ENCODE data around the gene KLHL40.

KLHL40 gene

DNA sequence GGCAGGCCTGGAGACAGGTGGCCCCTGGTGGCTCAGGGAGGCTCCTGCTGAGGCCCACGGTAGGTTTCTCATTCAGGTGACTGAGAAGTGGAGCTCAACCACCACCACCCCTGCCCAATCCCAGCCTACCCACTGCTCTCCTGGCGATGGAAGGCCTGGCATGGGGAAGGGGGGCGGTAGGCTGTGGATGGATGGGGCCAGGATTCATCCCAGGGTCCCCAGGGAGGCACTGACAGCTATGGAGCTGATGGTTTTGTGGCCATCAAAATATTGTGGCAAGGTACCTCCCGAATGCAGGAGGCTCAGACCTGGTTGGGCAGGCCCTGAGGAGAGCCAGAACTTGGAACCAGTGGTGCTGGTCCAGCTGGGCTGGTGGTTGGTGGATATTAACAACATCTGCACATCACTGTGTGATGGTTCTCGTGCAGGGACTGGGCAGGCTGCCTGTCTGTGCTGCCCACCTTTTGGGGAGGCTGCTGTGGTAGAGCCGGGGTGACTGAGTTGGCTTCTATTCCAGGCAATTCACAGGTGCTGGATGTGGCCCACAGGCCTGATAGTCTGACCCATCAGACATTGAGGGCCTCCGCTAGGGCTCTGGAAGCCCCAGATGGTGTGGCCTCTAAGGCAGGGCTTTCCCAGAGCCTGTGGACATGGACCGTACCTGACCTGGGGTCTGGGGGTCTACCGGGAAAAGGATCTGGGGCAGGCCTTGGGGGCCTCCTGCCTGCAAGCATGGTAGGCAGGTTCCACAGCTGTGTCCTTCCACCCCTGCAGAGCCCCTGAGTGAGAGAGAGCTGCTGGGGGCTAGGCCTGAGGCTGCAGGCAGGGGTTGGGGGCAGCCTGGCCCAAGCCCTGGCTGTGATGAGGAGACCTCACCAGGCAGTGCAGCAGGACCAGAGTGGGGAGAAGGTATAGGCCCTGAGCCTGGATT is 28.4 kb upstream of the KLHL40 start:
- no peak for DNase-seq (ENCODE audit: low read depth)

DNA sequence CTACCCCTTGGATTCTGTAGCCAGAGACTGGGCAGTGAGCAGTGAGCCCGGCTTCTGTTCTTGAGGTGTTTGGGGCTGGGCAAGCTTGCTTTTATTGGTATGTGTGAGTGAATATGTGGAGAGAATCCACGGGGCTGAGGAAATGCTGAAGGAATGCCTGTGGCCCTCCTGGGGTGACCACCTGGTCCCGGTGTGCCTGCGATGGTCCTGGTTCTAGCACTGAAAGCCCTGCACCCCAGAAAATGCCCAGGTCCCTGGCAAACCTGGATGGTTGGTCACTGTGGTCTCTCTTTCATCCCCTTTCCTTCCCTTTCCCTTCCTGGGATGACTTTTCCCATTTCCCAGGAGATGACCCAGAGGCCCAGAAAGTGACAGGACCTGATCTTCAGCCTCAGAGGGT is 27.7 kb upstream of the KLHL40 start:
- DNase-seq (ENCODE audit: low read depth) = no peak

DNA sequence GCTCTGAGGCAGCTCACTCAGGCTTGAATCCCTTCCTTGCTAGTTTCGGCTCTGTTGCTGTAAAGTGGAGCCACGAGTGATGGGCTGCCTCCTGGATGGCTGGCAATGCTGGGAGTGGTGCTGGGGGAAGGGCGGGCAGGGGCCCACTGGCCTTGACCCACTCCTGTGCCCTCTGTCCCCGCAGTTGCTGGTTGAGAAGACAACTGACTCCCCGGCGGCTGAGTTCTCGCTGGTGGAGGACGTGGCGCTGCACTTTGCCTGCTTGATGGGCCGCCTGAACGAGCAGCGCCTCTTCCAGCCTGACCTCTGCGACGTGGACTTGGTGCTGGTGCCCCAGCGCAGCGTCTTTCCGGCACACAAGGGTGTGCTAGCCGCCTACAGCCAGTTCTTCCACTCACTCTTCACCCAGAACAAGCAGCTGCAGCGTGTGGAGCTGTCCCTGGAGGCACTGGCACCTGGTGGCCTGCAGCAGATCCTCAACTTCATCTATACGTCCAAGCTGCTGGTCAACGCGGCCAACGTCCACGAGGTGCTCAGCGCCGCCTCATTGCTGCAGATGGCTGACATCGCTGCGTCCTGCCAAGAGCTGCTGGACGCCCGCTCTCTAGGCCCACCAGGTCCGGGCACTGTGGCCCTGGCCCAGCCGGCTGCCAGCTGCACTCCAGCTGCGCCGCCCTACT is 27.1 kb upstream of the KLHL40 start:
- no peak for DNase-seq (ENCODE audit: low read depth)

DNA sequence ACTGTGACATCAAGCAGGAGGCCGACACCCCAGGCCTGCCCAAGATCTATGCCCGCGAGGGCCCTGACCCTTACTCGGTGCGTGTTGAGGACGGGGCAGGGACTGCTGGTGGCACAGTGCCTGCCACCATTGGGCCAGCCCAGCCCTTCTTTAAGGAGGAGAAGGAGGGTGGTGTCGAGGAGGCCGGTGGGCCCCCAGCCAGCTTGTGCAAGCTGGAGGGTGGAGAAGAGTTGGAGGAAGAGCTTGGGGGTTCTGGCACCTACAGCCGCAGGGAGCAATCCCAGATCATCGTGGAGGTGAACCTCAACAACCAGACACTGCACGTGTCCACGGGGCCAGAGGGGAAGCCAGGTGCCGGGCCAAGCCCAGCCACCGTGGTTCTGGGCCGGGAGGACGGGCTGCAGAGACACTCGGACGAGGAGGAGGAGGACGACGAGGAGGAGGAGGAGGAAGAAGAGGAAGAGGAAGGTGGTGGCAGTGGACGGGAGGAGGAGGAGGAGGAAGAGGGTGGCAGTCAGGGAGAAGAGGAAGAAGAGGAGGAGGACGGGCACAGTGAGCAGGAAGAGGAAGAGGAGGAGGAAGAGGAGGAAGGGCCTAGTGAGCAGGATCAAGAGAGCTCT is 26.5 kb upstream of the KLHL40 start:
- DNase-seq (ENCODE audit: low read depth) = no peak

DNA sequence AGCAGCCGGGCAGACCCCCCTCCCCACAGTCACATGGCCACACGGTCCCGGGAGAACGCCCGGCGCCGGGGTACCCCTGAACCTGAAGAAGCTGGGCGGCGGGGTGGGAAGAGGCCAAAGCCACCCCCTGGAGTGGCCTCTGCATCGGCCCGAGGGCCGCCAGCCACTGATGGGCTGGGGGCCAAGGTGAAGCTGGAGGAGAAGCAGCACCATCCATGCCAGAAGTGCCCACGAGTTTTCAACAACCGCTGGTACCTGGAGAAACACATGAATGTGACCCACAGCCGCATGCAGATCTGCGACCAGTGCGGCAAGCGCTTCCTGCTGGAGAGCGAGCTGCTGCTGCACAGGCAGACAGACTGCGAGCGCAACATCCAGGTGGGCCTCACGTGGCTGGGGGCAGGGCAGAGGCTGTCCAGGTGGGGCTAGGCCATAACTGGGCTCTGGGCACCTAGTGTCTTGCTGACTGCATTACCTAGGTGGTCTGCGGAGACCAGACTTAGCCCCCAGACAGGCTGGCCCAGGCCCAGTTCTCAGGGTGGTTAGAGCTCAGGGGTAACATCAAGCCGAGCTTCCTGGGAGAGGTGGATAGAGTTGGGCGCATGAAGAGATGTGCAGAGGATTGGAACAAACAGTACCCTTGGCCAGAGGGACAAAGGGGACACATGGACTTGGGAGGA is 25.7 kb upstream of the KLHL40 start:
- DNase-seq (ENCODE audit: low read depth) = no peak

DNA sequence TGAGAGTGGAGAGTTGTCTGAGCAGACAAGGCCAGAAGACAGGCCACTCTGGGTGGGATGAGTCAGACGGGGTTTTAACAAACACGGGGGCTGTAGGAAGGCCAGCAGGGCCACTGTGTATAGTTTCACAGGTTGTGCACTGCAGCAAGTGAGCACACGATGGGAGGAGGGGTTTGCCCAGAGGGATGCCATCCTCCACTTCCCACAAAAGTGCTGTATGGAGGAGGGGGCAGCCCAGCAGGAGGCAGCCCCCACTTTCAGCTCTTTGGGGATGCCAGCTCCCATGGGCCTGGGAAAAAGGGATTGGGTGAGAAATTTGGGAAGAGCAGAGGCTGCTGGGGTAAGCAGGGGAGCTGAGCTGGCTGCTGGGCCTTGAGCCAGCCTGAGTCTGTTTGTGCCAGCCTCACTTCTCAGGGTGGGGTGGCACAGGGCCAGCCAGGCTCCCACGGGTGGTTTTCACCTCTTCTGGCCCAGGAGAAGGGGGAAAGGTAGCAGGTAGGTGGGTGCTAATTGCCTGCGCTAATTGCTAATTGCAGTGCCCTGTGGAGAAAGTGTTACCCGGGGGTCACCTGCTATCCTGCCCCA is 25.1 kb upstream of the KLHL40 start:
- no peak for DNase-seq (ENCODE audit: low read depth)

DNA sequence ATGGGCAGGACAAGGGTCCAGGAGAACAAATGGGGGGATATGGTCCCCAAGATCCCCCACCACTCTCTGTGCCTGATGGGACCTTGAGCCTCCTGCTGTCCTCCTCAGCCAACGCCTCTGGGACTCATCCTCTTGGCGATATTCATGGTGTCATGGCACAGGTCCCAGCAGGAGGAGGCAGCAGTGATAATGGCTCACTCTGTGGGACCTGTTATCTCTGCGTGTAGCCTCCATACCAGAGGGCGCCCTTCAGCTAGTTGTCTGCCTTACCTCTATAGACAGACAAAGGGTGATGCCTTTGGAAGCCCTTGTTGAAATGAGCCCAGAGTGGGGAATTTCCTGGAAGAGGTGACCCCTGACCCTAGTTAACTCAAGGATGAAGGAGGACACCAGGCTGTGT is 24.4 kb upstream of the KLHL40 start:
- DNase-seq (ENCODE audit: low read depth) = no peak

DNA sequence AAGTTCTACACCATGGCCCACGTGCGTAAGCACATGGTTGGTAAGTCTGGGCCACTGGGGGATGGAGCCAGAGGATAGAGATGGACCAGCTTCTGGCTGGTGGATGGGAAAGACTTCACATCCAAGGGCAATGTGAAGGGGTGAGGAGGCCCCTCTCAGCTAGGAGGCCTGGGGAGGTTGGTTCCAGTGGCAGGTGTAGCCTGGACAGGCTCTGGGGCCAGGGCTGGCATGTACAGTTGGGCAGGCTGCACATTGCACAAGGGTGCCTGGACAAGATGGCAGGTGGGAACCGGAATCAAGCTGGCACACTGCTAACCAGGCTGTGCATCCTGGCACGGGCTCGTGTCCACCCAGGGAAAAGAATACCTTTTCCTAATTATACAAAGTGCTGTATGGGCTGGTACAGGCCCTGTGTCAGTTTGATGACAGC is 23.7 kb upstream of the KLHL40 start:
- no peak for DNase-seq (ENCODE audit: low read depth)

DNA sequence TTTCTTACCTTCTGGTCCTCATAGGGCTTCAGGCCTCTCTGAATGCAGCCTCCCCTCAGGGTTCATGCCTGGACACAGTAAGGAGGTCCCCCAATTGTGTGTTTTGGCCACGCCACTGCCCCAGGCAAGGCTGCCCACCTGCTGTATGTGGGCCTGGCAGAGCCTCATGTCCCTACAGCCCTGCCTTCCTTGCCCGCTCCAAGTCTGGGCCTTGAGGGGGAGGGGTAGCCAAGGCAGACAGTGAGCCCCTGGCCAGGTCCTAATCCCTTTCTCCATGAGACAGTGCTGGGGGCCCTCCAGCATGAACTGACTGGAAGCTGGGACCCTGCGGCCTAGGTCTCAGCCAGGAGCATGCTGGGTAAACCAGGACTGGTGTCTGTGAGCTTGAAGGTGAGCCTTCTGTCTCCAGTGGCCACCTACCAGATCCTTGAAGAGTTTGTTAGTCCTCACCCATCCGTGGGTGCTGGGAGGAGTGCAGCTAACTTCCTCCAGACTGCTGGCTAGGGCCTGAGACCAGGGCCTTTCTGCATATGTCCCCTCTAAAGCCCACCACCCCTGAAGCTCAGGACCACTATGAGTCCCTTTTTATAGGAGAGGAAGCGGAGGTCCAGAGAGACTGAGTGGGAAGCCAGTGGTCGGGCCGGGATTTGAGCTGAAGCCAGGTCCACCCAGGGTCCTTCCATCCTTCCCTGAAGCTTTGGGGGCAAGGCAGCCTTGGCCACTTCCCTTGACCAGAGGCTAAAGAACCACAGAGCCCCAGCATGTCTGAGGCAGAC is 23.1 kb upstream of the KLHL40 start:
- no peak for DNase-seq (ENCODE audit: low read depth)

DNA sequence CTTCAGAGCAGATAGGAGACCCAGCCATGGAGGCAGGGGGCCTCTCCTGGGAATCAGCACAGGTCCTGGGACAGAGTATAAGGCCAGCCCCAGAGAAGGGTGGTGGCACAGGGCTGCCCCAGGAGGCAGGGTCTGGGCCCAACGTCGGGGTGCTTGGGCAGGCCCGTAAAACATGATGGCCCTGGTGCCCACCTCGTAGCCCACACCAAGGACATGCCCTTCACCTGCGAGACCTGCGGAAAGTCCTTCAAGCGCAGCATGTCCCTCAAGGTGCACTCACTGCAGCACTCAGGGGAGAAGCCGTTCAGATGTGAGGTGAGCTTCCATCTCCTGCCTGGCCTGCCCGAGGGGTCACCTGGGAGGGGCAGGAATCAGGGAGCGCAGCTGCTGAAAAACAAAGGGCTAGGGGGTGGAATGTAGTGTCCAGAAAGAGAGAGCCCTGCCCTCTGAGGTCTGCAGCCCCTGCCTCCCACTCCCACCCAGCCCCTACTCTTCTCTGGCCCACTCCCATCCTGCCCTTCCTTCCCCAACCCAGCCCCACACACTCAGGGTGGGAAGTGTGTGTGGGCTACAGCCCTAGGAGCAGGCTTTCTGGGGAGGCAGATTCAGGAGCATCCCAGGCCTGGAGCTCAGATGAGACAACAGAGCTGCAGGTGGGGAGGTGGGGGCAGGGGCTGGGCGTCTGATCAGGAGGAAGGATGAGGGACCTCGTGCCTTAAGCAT is 22.4 kb upstream of the KLHL40 start:
- no peak for DNase-seq (ENCODE audit: low read depth)

DNA sequence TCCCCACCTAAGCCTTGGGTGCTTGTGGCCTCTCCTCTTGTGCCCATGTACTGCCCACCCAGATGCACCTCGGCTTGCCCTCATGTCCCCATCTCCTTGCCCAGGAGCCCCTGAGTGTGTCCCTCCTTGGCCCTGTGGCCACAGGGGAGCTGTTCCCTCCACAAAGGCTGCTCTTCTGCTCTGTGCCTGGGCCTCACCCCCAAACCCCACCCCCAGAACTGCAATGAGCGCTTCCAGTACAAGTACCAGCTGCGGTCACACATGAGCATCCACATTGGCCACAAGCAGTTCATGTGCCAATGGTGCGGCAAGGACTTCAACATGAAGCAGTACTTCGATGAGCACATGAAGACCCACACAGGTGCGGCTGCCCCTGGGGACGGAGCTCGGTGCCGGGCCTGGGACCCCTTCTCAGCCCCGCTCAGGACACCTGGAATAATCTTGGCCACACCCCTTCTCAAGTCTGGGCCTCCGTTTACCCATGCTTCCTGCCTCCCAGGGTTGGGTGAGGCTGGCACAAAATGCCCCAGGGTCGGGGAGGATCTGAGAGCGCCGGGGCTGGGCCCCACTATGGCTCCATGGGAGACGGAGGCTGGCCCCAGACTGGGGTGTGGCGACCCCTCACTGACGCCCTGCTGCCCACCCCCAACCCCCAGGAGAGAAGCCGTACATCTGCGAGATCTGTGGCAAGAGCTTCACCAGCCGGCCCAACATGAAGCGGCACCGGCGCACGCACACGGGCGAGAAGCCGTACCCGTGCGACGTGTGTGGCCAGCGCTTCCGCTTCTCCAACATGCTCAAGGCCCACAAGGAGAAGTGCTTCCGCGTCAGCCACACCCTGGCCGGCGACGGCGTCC is 21.5 kb upstream of the KLHL40 start:
- DNase-seq (ENCODE audit: low read depth) = no peak

DNA sequence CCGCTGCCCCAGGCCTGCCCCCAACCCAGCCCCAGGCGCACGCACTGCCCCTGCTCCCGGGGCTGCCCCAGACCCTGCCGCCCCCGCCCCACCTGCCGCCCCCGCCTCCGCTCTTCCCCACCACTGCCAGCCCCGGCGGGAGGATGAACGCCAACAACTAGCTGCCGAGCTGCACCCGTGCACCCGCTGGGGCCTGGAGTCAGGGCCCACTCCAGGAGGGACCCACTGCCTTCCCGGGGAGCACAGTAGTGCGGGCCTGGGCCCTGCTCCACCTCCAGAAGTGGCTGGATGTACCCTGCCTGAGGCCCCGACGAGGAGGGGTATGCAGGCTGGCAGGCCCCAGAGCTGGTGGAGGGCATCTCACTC is 20.9 kb upstream of the KLHL40 start:
- DNase-seq (ENCODE audit: low read depth) = no peak

DNA sequence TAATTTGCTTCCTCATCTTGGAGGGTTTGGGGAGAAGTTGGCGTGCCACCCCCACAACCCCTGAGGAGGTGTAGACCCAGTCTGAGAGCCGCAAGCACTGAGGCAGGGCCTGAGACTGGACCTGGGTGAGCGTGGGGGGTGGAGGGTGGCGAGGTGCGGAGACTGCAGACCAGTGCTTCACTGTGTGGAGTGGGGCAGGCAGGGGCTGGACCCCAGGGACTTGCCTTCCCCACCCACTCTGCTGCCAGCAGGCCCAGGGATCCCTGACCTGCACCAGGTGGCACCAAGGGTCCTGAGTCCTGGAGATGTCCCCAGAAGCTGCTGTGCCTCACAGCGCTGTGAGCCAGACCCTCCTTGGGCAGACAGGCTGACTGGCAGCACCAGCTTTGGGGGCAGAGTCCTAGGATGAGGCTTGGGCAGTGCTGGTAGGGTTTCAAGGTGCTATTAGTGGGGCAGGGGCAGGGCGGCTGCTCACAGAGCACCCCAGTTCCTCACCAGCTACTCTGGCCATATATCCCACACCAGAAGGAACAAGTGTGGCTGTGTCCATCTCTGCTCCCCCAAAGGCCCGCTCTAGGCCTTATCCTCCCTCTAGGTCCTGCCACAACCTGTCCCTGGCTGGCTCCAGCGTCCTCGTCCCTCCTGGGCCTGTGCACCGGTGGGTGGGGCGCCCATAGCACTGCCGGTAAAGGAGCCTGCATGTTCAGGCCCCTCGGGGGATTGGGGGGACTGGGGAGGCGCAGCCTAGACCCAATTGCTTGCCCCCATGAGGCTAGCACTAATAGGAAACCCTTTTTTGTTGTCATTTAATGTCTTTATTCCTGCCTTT is 20.1 kb upstream of the KLHL40 start:
- no peak for DNase-seq (ENCODE audit: low read depth)

DNA sequence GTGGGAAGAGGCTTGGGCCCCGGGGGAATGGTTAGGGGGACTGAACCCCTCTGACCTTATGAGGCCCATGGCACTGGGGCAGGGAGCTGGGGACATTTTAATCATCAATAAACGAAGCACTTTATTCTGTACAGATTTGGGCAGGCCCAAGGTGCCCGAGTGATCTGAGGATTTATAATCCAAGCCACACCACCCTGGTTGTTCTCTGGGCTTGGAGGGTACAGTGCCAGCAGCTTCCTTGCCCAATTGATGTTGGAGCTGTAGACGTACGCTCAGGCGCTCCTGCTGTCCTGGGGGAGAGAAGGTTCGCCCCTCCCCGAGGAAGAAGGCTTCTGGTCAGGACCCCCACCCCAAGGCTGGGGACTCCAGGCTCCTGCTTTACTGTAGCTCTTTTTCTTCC is 19.3 kb upstream of the KLHL40 start:
- DNase-seq (ENCODE audit: low read depth) = no peak

DNA sequence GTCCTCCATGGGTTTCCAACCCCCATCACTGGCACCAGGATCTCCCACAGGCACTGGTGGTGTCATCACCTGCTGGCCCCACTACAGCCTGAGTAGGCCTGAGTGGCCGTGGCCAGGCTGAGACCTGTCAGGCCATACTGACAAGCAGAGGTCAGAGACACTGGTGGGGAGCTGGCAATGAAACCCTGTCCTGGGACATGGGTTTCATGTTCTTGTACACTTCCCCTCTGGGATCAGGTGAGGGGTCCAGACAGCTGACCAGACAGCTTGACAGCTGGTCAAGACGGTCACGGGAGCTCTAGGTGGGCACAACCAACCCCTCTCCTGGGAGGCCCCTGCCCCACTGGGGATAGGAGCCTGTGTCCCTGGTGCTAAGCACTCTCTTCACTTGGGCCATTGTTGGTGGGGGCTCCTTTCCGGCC is 18.7 kb upstream of the KLHL40 start:
- no peak for DNase-seq (ENCODE audit: low read depth)

DNA sequence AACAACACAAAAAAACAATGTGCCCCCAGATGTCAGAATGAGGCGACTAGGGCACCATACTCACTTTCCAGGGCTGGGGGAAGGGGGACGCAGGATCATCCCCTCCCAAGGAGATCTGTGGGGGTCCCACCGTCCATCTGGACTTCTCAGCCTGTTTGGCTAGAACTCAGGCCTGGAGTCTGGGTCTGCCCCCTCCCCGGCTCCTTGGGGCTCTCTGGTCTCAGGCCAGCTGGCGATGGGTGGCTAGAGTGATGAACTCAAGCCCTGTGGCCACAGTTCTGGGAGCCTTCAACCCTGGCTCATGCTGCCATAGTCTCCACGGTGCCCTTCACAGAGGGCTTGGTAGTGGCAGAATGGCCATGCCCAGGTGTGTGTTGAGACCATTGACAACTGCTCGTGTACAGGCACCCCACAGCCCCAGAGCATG is 18.2 kb upstream of the KLHL40 start:
- DNase-seq (ENCODE audit: low read depth) = no peak

DNA sequence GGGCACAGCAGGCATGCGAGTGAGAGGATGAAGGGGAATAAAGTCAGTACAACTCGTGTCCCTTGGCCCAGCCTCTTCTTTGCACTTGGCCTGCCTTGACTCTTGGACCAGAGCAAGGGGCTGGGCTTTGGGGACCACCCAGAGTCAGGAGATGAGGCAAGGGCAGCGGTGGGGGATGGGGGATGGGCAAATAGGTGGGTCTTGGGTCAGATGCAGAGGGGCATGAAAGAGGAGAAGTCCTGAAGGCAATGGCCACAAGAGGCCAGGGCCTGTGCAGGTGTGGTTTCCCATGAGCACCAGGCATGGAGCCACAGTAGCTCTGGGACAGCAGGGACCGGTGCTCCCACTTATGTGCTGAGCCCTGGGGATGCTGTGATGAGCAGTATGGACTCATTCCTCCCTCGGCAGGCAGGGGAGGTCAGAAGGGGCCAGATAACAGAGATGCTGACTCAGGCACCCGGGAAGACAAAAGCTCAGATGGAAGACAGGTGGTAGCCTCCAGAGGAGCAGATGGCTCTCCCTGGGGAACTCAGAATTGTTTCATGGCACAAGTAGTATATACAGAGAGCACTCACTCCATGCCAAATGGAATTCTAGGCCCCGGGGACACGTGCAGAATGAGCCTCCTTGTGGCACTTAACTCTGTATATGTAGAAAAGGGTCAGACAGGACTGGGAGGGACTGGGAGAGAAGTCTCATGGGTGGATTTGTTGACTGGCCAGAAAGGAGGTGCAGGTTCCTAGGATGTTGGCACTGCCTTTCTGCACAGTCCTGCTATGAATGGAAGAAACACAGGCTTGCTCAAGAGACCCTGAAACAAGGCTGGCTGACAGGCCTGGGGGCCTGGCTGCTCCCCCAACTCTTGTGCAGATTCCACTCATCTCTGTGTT is 17.6 kb upstream of the KLHL40 start:
- DNase-seq (ENCODE audit: low read depth) = no peak

DNA sequence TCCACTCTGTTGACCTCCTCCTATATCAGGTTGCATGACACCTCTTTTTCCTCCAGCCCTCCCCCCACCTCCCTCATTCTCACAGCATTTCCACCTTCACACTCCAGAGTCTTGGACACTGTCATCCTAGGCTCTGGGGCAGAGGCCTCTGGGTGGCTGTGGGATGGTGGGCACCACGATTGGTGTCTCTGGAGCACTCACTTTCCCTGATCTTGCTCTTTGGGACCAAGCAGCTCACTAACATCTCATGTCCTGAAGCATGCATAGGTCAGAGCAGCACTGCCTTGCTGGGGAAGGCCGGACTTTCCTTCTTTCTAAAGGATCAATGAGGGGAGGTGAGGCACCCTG is 16.9 kb upstream of the KLHL40 start:
- DNase-seq (ENCODE audit: low read depth) = no peak
